Adrenal gland (tissue), 12 donors: ENCODE data around the gene VIPR1. TPM values are rescaled to one million over a fixed set of nuclear protein-coding genes. Genes with fewer than 3 reads are reported as not detected.

Source experiments
- DNase-seq, 7 donors: peaks; one replicate each; pipeline ENCODE4 v3.0.0-alpha.2; 2019 to 2020
- H3K27ac ChIP-seq, 5 donors: fragments of 200-600 bp; sonication (generic) in 4 of 5; 1 replicate in 3 of 5; 2 replicates in 2 of 5; pipeline versions ENCODE4 v1.5.1 to v1.8.0; 2016 to 2020; ENCODE audit warnings: mild to moderate bottlenecking in 1 of 5
- H3K27me3 ChIP-seq: fragments of 200-600 bp; 2 replicates; pipeline ENCODE4 v1.8.0; 2021
- H3K36me3 ChIP-seq, 2 donors: fragments of 200-600 bp; replicated peaks in 1 of 2; 1 replicate in 1 of 2; 2 replicates in 1 of 2; pipeline versions ENCODE4 v1.5.1 to v1.8.0; 2018 to 2022
- H3K4me1 ChIP-seq, 2 donors: fragments of 200-600 bp; replicated peaks in 1 of 2; 1 replicate in 1 of 2; 2 replicates in 1 of 2; pipeline versions ENCODE4 v1.5.1 to v1.8.0; 2018 to 2021
- H3K4me3 ChIP-seq, 4 donors: fragments of 200-600 bp; sonication (generic) in 3 of 4; one replicate each; pipeline ENCODE4 v1.5.1; 2016 to 2018
- H3K9me3 ChIP-seq, 3 donors: fragments of 200-600 bp; sonication (generic) in 1 of 3; replicated peaks in 1 of 3; 1 replicate in 2 of 3; 2 replicates in 1 of 3; pipeline versions ENCODE4 v1.5.1 to v1.8.0; 2016 to 2021
- POLR2A ChIP-seq, 2 donors: fragments of 450-650 bp; IDR thresholded peaks; one replicate each; pipeline ENCODE4 v1.6.1; 2017; ENCODE audit warnings: antibody characterized with exemption in 2 of 2, mild to moderate bottlenecking in 2 of 2, moderate library complexity in 1 of 2
- whole genome bisulfite sequencing, 4 donors: extraction: QIAGEN DNeasy Blood & Tissue Kit in 2 of 4; methylation state at CpG; one replicate each; pipeline versions ENCODE4 v1.1.5 to v1.1.7; 2013 to 2017; 5-methylcytosine and 5-hydroxymethylcytosine counted together
- intact Hi-C, 2 donors: fragments of 100-400 bp; cut with DNase I; formaldehyde crosslinking; loops; one replicate each; pipeline versions ENCODE4 v1.14.1 to v1.15.0; 2022 to 2023
- polyA plus RNA-seq, 3 donors: library from polyadenylated mRNA; stranded (reverse); fragments of 200-250 nt in 2 of 3; fragments of 350-450 nt in 1 of 3; fragmentation: Illumina TruSeq in 1 of 3; extraction: RNeasy Lipid Tissue Mini Kit (QIAGEN cat#74804) in 1 of 3; gene quantifications; one replicate each; pipeline ENCODE4 v1.2.3, GENCODE V29; 2013 to 2014
- total RNA-seq, 9 donors: library from RNA; depleted of rRNA in 4 of 9; stranded (reverse); fragments of >200 nt in 4 of 9; fragments of 120-200 nt in 1 of 9; fragmentation: NEBNext Ultra II Directional in 1 of 9; extraction: Animal tissue kit (Norgen Biotek cat#: 25700) in 1 of 9; gene quantifications; one replicate each; pipeline versions ENCODE4 v1.1.0 to v1.2.4, GENCODE V29; 2013 to 2023
- TF ChIP-seq, protein P1 (sequence below), 6 experiments: fragments of 450-650 bp in 4 of 6; fragments of 200-600 bp in 2 of 6; sonication (generic) in 1 of 6; IDR thresholded peaks; 1 replicate in 5 of 6; 2 replicates in 1 of 6; pipeline versions ENCODE4 v1.5.1 to v1.8.0; 2016 to 2021; ENCODE audit warnings: antibody characterized with exemption in 6 of 6, mild to moderate bottlenecking in 2 of 6, moderate library complexity in 1 of 6
- donor health status: healthy with polysubstance abuse.
- donor health status: Bipolar disorder and iron deficiency.
- donor health status: DM: yes; HTN: yes; CAD: no.
- donor health status: DM: no; HTN: no; CAD: no.
- donor health status: DM: no; HTN: no; CAD: no.
- donor health status: DM: yes; HTN: yes; CAD: no.

Gene VIPR1
- total and polyA plus RNA-seq, 12 donors = 0.55 to 24.4 (median 3.5) TPM

DNA sequence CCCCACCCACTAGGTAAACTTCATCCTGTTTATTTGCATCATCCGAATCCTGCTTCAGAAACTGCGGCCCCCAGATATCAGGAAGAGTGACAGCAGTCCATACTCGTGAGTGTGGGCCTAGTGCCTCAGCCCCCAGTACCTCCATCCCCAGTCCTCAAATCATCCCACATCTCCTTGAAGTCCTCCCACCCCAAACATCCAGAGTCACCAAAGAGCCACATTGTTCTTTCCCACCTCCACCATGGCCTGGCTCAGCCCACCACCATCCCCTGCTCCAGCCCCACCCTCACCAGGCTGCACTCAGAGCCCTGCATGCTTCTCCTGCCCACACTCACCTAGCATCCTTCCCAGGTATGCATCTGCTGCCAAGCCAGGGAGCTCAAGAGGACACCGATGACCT lies 29.8 kb downstream of the VIPR1 start:
- Histone ChIP-seq H3K4me1 (no peaks in the 10 kb centered on the region), H3K4me3 (no peak overlapping the region), H3K27ac (no peak overlapping the region), H3K27me3 (no peaks in the 10 kb centered on the region), H3K9me3 (no peaks in the 10 kb centered on the region), H3K36me3 (no peaks in the 10 kb centered on the region)
- TF ChIP-seq, protein P1, sequence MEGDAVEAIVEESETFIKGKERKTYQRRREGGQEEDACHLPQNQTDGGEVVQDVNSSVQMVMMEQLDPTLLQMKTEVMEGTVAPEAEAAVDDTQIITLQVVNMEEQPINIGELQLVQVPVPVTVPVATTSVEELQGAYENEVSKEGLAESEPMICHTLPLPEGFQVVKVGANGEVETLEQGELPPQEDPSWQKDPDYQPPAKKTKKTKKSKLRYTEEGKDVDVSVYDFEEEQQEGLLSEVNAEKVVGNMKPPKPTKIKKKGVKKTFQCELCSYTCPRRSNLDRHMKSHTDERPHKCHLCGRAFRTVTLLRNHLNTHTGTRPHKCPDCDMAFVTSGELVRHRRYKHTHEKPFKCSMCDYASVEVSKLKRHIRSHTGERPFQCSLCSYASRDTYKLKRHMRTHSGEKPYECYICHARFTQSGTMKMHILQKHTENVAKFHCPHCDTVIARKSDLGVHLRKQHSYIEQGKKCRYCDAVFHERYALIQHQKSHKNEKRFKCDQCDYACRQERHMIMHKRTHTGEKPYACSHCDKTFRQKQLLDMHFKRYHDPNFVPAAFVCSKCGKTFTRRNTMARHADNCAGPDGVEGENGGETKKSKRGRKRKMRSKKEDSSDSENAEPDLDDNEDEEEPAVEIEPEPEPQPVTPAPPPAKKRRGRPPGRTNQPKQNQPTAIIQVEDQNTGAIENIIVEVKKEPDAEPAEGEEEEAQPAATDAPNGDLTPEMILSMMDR (IDR thresholded peaks at IDR 0.05) = no peak
- TF ChIP-seq POLR2A (IDR thresholded peaks at IDR 0.05) = no peak
- 92 to 97% (median 96%) methylated on average over 4 of the region's 4 CpGs for WGBS, 4 donors
- intact Hi-C loops = no loop called here
- DNase-seq = no peak

- no peaks in the 10 kb centered on the region for H3K36me3 ChIP-seq
- 75 to 81% (median 79%) methylated on average over 6 to 7 of the region's 7 CpGs for WGBS, 4 donors
- DNase-seq = no peak
- intact Hi-C loops = no loop called here
- no peak overlapping the region for H3K4me3 ChIP-seq
- H3K9me3 ChIP-seq = no peaks in the 10 kb centered on the region
- TF ChIP-seq POLR2A (IDR thresholded peaks at IDR 0.05) = no peak
- TF ChIP-seq, protein P1 (IDR thresholded peaks at IDR 0.05) = no peak
- H3K27ac ChIP-seq = no peak overlapping the region
- H3K4me1 ChIP-seq = no peaks in the 10 kb centered on the region
- H3K27me3 ChIP-seq = no peaks in the 10 kb centered on the region
These were observed 30.9 kb downstream of the VIPR1 start for GRCh38 chr3:42533161-42533897.

- DNase-seq = peak in 1 of 7 donors; percentile 25
- Histone ChIP-seq H3K4me3 (no peak overlapping the region), H3K27ac (no peak overlapping the region), H3K4me1 (no peaks in the 10 kb centered on the region), H3K27me3 (no peaks in the 10 kb centered on the region), H3K9me3 (no peaks in the 10 kb centered on the region), H3K36me3 (no peaks in the 10 kb centered on the region)
- intact Hi-C loops = no loop called here
- WGBS, 4 donors = 74 to 87% (median 80%) methylated on average over 12 to 35 of the region's 35 CpGs
- no peak for TF ChIP-seq POLR2A (IDR thresholded peaks at IDR 0.05)
- TF ChIP-seq, protein P1 (IDR thresholded peaks at IDR 0.05) = peak in 2 of 6 experiments; percentile 30 to 32
These were observed 33.7 kb downstream of the VIPR1 start for GRCh38 chr3:42535981-42536784.

DNA sequence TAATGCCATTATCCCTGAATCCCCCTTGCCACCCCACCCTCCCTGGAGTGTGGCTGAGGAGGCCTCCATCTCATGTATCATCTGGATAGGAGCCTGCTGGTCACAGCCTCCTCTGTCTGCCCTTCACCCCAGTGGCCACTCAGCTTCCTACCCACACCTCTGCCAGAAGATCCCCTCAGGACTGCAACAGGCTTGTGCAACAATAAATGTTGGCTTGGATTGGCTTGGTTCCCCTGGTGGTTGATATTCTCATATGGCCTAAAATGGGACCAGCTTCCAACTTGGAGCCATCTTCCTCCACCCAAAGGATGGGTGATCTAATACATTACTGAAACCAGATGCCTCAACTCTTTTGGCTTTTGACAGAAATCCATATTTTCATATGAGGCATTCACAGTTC lies 34.9 kb downstream of the VIPR1 start:
- H3K27ac ChIP-seq = no peak overlapping the region
- no peaks in the 10 kb centered on the region for H3K36me3 ChIP-seq
- TF ChIP-seq, protein P1 (IDR thresholded peaks at IDR 0.05) = no peak
- TF ChIP-seq POLR2A (IDR thresholded peaks at IDR 0.05) = no peak
- no peaks in the 10 kb centered on the region for H3K27me3 ChIP-seq
- no peaks in the 10 kb centered on the region for H3K4me1 ChIP-seq
- DNase-seq = no peak
- no peaks in the 10 kb centered on the region for H3K9me3 ChIP-seq
- H3K4me3 ChIP-seq = no peak overlapping the region
- intact Hi-C loops = no loop called here
